Measurements from ENCODE around the gene UCN2. TPM values are rescaled to one million over a fixed set of nuclear protein-coding genes. Genes with fewer than 3 reads are reported as not detected.

UCN2 gene
- total RNA-seq, 1 experiment from 2014 or later = 1.8 TPM

DNA sequence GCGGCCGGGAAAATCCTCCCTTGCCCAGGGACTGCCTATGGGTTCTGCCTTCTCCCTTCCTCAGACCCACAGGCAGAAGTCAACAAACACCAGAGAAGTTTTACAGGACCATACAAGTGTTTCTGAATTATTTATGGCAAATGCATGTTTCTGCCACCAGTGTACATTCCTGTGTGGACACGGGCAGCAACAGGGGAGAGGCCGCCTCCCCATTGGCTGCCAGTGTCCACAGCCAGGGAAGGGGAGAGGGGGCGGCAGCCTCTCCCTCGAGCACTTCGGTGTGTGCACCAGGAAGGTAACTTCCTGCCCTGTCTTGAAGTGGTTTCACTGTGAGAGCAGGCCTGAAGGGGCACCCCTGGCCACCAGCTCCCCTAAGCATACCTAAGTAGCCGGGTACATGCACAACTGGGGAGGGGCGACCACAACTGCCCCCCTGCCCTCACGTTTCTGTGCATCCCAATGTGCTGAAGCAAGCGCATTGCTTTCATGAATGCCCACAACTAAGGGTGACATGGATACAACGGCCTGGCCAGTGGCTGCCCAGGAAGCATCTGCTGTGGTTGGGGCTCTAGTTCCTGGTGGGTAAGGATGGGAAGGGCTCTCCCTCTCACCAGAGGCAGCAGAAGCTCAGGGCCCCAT lies 44.8 kb downstream of the UCN2 start:
- intact Hi-C loops (cut with micrococcal nuclease; ENCODE audit: unreplicated experiment) (no loop called here), in situ Hi-C loops (cut with HindIII; ENCODE audit: low pct_unique_long_range_greater_than_20kb, low sequenced_read_pairs) (no loop called here)
- H3K27me3 ChIP-seq (ENCODE audit: control insufficient read depth, insufficient read depth, low read length) = no peaks in the 10 kb centered on the region
- H3K27ac ChIP-seq (ENCODE audit: low read length) = no peak overlapping the region
- ChIA-PET POLR2A (no interaction called here), CTCF (no interaction called here)
- no TSS peak for BruUV-seq (replicated peaks)
- H3K9me3 ChIP-seq (ENCODE audit: control insufficient read depth, insufficient read depth, low read depth, low read length) = no peaks in the 10 kb centered on the region
- H3K4me3 ChIP-seq (ENCODE audit: low read depth in 2 of 2, low read length in 2 of 2) = no peak overlapping the region
- no peaks in the 10 kb centered on the region for H3K4me1 ChIP-seq (ENCODE audit: control insufficient read depth, insufficient read depth, low read length)
- DNase-seq (ENCODE audit: low read depth, low spot score) = no peak
- ATAC-seq = 0 out of 2 replicates have a peak, but pooled peaks have one; percentile 45
- H3K36me3 ChIP-seq (ENCODE audit: control insufficient read depth, insufficient read depth, low read length) = no peaks in the 10 kb centered on the region
- TF ChIP-seq CTCF (IDR thresholded peaks at IDR 0.05) (no peak), TCF7L2 (IDR thresholded peaks at IDR 0.05; ENCODE audit: low read depth, low read length) (no peak)

DNA sequence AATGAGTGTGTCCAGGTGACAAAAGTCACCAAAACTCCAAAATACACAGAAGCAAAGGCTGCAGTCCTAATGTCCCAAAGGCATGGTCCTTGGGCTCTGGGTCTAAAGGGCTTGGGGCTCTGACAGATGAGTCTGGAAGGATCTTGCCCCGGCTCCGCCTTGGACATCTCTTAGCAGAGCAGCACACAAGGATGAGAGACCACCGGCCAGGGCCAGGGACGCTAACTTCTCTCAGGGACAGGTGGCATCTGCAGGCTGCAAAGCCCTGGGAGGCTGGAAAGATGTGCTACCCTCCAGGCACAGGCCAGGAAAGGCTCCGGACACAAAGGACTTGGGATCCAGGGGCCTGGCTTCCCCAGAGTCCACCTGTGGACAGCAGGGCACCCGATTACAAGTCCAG lies 45.5 kb downstream of the UCN2 start:
- ChIA-PET POLR2A (no interaction called here), CTCF (no interaction called here)
- no peaks in the 10 kb centered on the region for H3K27me3 ChIP-seq (ENCODE audit: control insufficient read depth, insufficient read depth, low read length)
- no peaks in the 10 kb centered on the region for H3K4me1 ChIP-seq (ENCODE audit: control insufficient read depth, insufficient read depth, low read length)
- ATAC-seq (0 out of 2 replicates have a peak, but pooled peaks have one; percentile 26), DNase-seq (ENCODE audit: low read depth, low spot score) (no peak)
- no peaks in the 10 kb centered on the region for H3K36me3 ChIP-seq (ENCODE audit: control insufficient read depth, insufficient read depth, low read length)
- intact Hi-C loops (cut with micrococcal nuclease; ENCODE audit: unreplicated experiment) (no loop called here), in situ Hi-C loops (cut with HindIII; ENCODE audit: low pct_unique_long_range_greater_than_20kb, low sequenced_read_pairs) (no loop called here)
- H3K4me3 ChIP-seq (ENCODE audit: low read depth in 2 of 2, low read length in 2 of 2) = no peak overlapping the region
- no peaks in the 10 kb centered on the region for H3K9me3 ChIP-seq (ENCODE audit: control insufficient read depth, insufficient read depth, low read depth, low read length)
- no peak overlapping the region for H3K27ac ChIP-seq (ENCODE audit: low read length)
- TF ChIP-seq POLR2AphosphoS5 (IDR thresholded peaks at IDR 0.05; ENCODE audit: low read depth, low read length) (no peak), SIN3A (IDR thresholded peaks at IDR 0.05; ENCODE audit: borderline replicate concordance, insufficient read depth, low read depth, low read length) (no peak), CTCF (IDR thresholded peaks at IDR 0.05) (no peak), REST (IDR thresholded peaks at IDR 0.05; ENCODE audit: insufficient read depth in 1 of 2, low read depth in 2 of 2, low read length in 1 of 2) (no peak), TCF7L2 (IDR thresholded peaks at IDR 0.05; ENCODE audit: low read depth, low read length) (no peak)
- BruUV-seq (replicated peaks) = TSS peak; percentile 55
